Activated naive CD8-positive, alpha-beta T cell treated with anti-CD3 and anti-CD28 coated beads for 36 hours (primary cell): ENCODE data around the gene STAG3. TPM values are rescaled to one million over a fixed set of nuclear protein-coding genes. Genes with fewer than 3 reads are reported as not detected.
"Not testable (repeated sequence)": the region's sequence is repeated elsewhere in the genome, so short reads cannot be mapped to it uniquely, and the experiment has no call there.

Source experiments
- DNase-seq: peaks from one replicate; pipeline ENCODE4 v3.0.0; 2021
- H3K27ac Mint-ChIP-seq: one replicate; pipeline ENCODE4 v1.8.0; 2022; ENCODE audit warnings: mild to moderate bottlenecking, moderate library complexity, mixed read lengths
- H3K27me3 Mint-ChIP-seq: one replicate; pipeline ENCODE4 v1.8.0; 2022; ENCODE audit warnings: mild to moderate bottlenecking, mixed read lengths
- H3K36me3 Mint-ChIP-seq: one replicate; pipeline ENCODE4 v1.8.0; 2021; ENCODE audit warnings: mild to moderate bottlenecking, mixed read lengths
- H3K4me1 Mint-ChIP-seq: one replicate; pipeline ENCODE4 v1.8.0; 2021; ENCODE audit warnings: mixed read lengths
- H3K4me3 Mint-ChIP-seq: one replicate; pipeline ENCODE4 v1.8.0; 2022; ENCODE audit warnings: mild to moderate bottlenecking, moderate library complexity, mixed read lengths
- H3K9me3 Mint-ChIP-seq: one replicate; pipeline ENCODE4 v1.8.0; 2022; ENCODE audit warnings: mixed read lengths
- total RNA-seq, 2 experiments: library from RNA; stranded (reverse); gene quantifications; one replicate each; pipeline ENCODE4 v1.2.3, GENCODE V29; 2021

The STAG3 gene
- total RNA-seq, 2 experiments from 2014 or later = 21.1 to 21.4 TPM

GRCh38 chr7:100208911-100209408, 31.2 kb downstream of the STAG3 start:
- H3K27ac Mint-ChIP-seq = peak overlapping the region; percentile 75
- peaks cover 7% of the 10 kb centered on the region for H3K36me3 Mint-ChIP-seq
- H3K4me1 Mint-ChIP-seq = peaks cover 49% of the 10 kb centered on the region
- peak; percentile 69 for DNase-seq
- no peaks in the 10 kb centered on the region for H3K27me3 Mint-ChIP-seq
- no peaks in the 10 kb centered on the region for H3K9me3 Mint-ChIP-seq
- H3K4me3 Mint-ChIP-seq = peak overlapping the region; percentile 53

GRCh38 chr7:100209493-100209892, 31.8 kb downstream of the STAG3 start:
- H3K4me3 Mint-ChIP-seq = peak overlapping the region; percentile 29
- H3K27me3 Mint-ChIP-seq = no peaks in the 10 kb centered on the region
- H3K9me3 Mint-ChIP-seq = no peaks in the 10 kb centered on the region
- peaks cover 7% of the 10 kb centered on the region for H3K36me3 Mint-ChIP-seq
- H3K4me1 Mint-ChIP-seq = peaks cover 54% of the 10 kb centered on the region
- H3K27ac Mint-ChIP-seq = peak overlapping the region; percentile 57
- no peak for DNase-seq

GRCh38 chr7:100210805-100211204, 33.1 kb downstream of the STAG3 start:
- Mint-ChIP-seq H3K27me3 (no peaks in the 10 kb centered on the region), H3K36me3 (peaks cover 7% of the 10 kb centered on the region), H3K4me1 (peaks cover 64% of the 10 kb centered on the region), H3K4me3 (no peak overlapping the region), H3K27ac (peak overlapping the region; percentile 56), H3K9me3 (no peaks in the 10 kb centered on the region)
- no peak for DNase-seq

GRCh38 chr7:100211342-100211780, 33.6 kb downstream of the STAG3 start:
- peak overlapping the region; percentile 92 for H3K27ac Mint-ChIP-seq
- peak overlapping the region; percentile 78 for H3K4me3 Mint-ChIP-seq
- no peaks in the 10 kb centered on the region for H3K27me3 Mint-ChIP-seq
- peaks cover 65% of the 10 kb centered on the region for H3K4me1 Mint-ChIP-seq
- H3K9me3 Mint-ChIP-seq = no peaks in the 10 kb centered on the region
- H3K36me3 Mint-ChIP-seq = peaks cover 7% of the 10 kb centered on the region
- DNase-seq = peak; percentile 61

GRCh38 chr7:100212631-100213286, 35.0 kb downstream of the STAG3 start:
- Mint-ChIP-seq H3K27ac (no peak overlapping the region), H3K27me3 (no peaks in the 10 kb centered on the region), H3K4me1 (peaks cover 77% of the 10 kb centered on the region), H3K4me3 (no peak overlapping the region), H3K9me3 (no peaks in the 10 kb centered on the region), H3K36me3 (peaks cover 7% of the 10 kb centered on the region)
- no peak for DNase-seq

- H3K36me3 Mint-ChIP-seq = peaks cover 7% of the 10 kb centered on the region
- no peaks in the 10 kb centered on the region for H3K9me3 Mint-ChIP-seq
- peaks cover 74% of the 10 kb centered on the region for H3K4me1 Mint-ChIP-seq
- DNase-seq = no peak
- H3K4me3 Mint-ChIP-seq = no peak overlapping the region
- no peaks in the 10 kb centered on the region for H3K27me3 Mint-ChIP-seq
- H3K27ac Mint-ChIP-seq = peak overlapping the region; percentile 12
Measured at GRCh38 chr7:100213672-100214071, 36.0 kb downstream of the STAG3 start.

GRCh38 chr7:100214356-100214755, 36.6 kb downstream of the STAG3 start:
- H3K27ac Mint-ChIP-seq = peak overlapping the region; percentile 14
- not testable (repeated sequence) for H3K9me3 Mint-ChIP-seq, DNase-seq, H3K27me3 Mint-ChIP-seq, H3K36me3 Mint-ChIP-seq, H3K4me3 Mint-ChIP-seq
- H3K4me1 Mint-ChIP-seq = peaks cover 74% of the 10 kb centered on the region

- Mint-ChIP-seq H3K9me3 (no peaks in the 10 kb centered on the region), H3K36me3 (peaks cover 16% of the 10 kb centered on the region), H3K4me3 (no peak overlapping the region), H3K4me1 (peaks cover 61% of the 10 kb centered on the region), H3K27ac (no peak overlapping the region), H3K27me3 (no peaks in the 10 kb centered on the region)
- DNase-seq = no peak
Measured at GRCh38 chr7:100215895-100216294, 38.2 kb downstream of the STAG3 start.

GRCh38 chr7:100217934-100218333, 40.2 kb downstream of the STAG3 start:
- H3K27me3 Mint-ChIP-seq, H3K27ac Mint-ChIP-seq, H3K4me3 Mint-ChIP-seq, H3K9me3 Mint-ChIP-seq: not testable (repeated sequence)
- peaks cover 33% of the 10 kb centered on the region for H3K36me3 Mint-ChIP-seq
- peak; percentile 77 for DNase-seq
- peaks cover 56% of the 10 kb centered on the region for H3K4me1 Mint-ChIP-seq

- Mint-ChIP-seq H3K27ac (peak overlapping the region; percentile 99), H3K27me3 (no peaks in the 10 kb centered on the region), H3K4me3 (peak overlapping the region; percentile 89), H3K9me3 (no peaks in the 10 kb centered on the region), H3K4me1 (peaks cover 56% of the 10 kb centered on the region), H3K36me3 (peaks cover 47% of the 10 kb centered on the region)
- DNase-seq = peak; percentile 30
Measured at GRCh38 chr7:100219271-100219737, 41.6 kb downstream of the STAG3 start.

GRCh38 chr7:100219801-100220585, 42.3 kb downstream of the STAG3 start, which contains the start of gene PVRIG:
PVRIG (plus strand) TSS chr7:100219949; CDS start chr7:100219971, 22 bp downstream.
- H3K9me3 Mint-ChIP-seq, H3K27me3 Mint-ChIP-seq: not testable (repeated sequence)
- peaks cover 54% of the 10 kb centered on the region for H3K36me3 Mint-ChIP-seq
- H3K27ac Mint-ChIP-seq = peak within 1 kb of the TSS; percentile 99
- peak within 1 kb of the TSS; percentile 89 for H3K4me3 Mint-ChIP-seq
- DNase-seq = peak; percentile 53
- peaks cover 57% of the 10 kb centered on the region for H3K4me1 Mint-ChIP-seq

GRCh38 chr7:100220586-100221230, 43.0 kb downstream of the STAG3 start:
- Mint-ChIP-seq H3K36me3 (peaks cover 57% of the 10 kb centered on the region), H3K9me3 (no peaks in the 10 kb centered on the region), H3K27ac (peak overlapping the region; percentile 99), H3K27me3 (no peaks in the 10 kb centered on the region), H3K4me1 (peaks cover 51% of the 10 kb centered on the region), H3K4me3 (peak overlapping the region; percentile 89)
- peak; percentile 15 for DNase-seq

GRCh38 chr7:100221231-100221718, 43.6 kb downstream of the STAG3 start:
- Mint-ChIP-seq H3K4me1 (peaks cover 50% of the 10 kb centered on the region), H3K27me3 (no peaks in the 10 kb centered on the region), H3K4me3 (peak overlapping the region; percentile 89), H3K9me3 (no peaks in the 10 kb centered on the region), H3K27ac (peak overlapping the region; percentile 99), H3K36me3 (peaks cover 59% of the 10 kb centered on the region)
- peak; percentile 82 for DNase-seq

GRCh38 chr7:100221767-100222444, 44.2 kb downstream of the STAG3 start:
- H3K27me3 Mint-ChIP-seq = no peaks in the 10 kb centered on the region
- DNase-seq = peak; percentile 38
- H3K4me1 Mint-ChIP-seq = peaks cover 44% of the 10 kb centered on the region
- peak overlapping the region; percentile 89 for H3K4me3 Mint-ChIP-seq
- peak overlapping the region; percentile 99 for H3K27ac Mint-ChIP-seq
- peaks cover 60% of the 10 kb centered on the region for H3K36me3 Mint-ChIP-seq
- no peaks in the 10 kb centered on the region for H3K9me3 Mint-ChIP-seq
